Measurements from ENCODE around the gene MFNG.
"Not testable (repeated sequence)": the region's sequence is repeated elsewhere in the genome, so short reads cannot be mapped to it uniquely, and the experiment has no call there.

MFNG gene

DNA sequence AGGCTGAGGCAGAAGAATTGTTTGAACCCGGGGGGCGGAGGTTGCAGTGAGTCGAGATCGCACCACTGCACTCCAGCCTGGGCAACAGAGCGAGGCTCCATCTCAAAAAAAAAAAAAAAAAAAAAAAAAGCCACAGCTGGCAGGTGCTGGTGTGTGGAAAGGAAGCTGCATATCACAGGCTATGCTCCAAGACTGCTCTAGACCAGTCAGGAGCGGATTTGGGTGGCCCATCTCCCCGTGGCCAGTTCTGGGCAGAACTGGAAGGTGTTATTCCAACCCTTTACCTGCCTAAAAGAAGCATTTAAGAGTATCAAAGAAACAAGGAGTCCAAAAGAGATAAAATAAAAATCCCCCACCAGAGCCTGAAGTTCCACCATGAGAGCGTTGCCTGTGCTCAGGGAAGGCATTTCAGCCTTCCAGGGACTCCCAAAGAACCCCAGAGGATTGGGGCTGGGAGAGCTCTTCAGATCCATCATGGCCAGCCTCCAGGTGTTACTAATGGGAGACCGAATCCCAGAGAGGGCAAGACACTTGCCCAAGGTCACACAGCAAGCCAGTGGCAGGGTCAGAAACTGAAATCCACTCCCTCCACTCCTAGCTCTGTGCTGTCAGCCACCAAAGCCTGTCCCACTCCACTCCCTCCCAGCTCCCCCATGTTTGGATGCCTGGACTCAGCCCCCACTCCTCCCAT, 14.3 kb downstream of the MFNG start:
- no peaks in the 10 kb centered on the region for H3K9me3 ChIP-seq (ENCODE audit: control insufficient read depth, insufficient read depth, low read depth, low read length)
- no peaks in the 10 kb centered on the region for H3K4me1 ChIP-seq (ENCODE audit: control insufficient read depth, insufficient read depth, low read length)
- TF ChIP-seq ZNF768 (tag by site-specific recombination; IDR thresholded peaks at IDR 0.05) (peak; percentile 77; the same call in 1 of the 2 replicates), PRDM1 (tag by site-specific recombination; IDR thresholded peaks at IDR 0.05) (no peak)
- CTCF ChIA-PET: interaction anchor here (0.5 to 7.2 kb wide), 35 partner anchors 9 to 1031 kb away, joined by 3 to 115 read pairs (median 6); partner anchors contain the start of genes CARD10 and MFNG
- H3K4me3 ChIP-seq (ENCODE audit: low read depth, low read length): no peak overlapping the region
- POLR2A ChIA-PET: interaction anchor here (1.7 kb wide), 1 partner anchor 41 kb away, joined by 5 read pairs; no protein-coding TSS in a partner anchor
- no peaks in the 10 kb centered on the region for H3K36me3 ChIP-seq (ENCODE audit: control insufficient read depth in 2 of 2, insufficient read depth in 1 of 2, low read length in 2 of 2)
- H3K27ac ChIP-seq (ENCODE audit: extremely low read depth, low read depth, low read length): no peak overlapping the region

DNA sequence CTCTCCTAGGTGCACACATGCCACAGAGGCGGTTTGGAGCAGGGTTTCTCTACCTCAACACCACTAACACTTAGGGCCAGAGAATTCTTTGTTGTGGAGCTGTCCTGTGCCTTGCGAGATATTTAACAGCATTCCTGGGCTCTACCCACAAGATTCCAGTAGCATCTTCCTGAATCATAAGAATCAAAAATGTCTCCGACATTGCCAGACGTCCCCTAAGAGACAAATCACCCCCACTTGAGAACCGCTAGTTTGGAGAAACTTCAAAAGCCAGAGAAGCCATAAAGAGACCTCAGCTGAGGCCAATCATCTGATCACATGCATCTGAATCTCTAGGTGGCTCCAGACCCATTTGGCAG, 16.1 kb downstream of the MFNG start:
- no peak overlapping the region for H3K27ac ChIP-seq (ENCODE audit: extremely low read depth, low read depth, low read length)
- no peaks in the 10 kb centered on the region for H3K36me3 ChIP-seq (ENCODE audit: control insufficient read depth in 2 of 2, insufficient read depth in 1 of 2, low read length in 2 of 2)
- no peaks in the 10 kb centered on the region for H3K4me1 ChIP-seq (ENCODE audit: control insufficient read depth, insufficient read depth, low read length)
- H3K9me3 ChIP-seq (ENCODE audit: control insufficient read depth, insufficient read depth, low read depth, low read length): no peaks in the 10 kb centered on the region
- POLR2A ChIA-PET: interaction anchor here (0.6 kb wide), 1 partner anchor 124 kb away, joined by 3 read pairs; no protein-coding TSS in a partner anchor
- TF ChIP-seq, protein P1, sequence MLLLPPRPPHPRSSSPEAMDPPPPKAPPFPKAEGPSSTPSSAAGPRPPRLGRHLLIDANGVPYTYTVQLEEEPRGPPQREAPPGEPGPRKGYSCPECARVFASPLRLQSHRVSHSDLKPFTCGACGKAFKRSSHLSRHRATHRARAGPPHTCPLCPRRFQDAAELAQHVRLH (tag by site-specific recombination; IDR thresholded peaks at IDR 0.05): no peak
- no peak overlapping the region for H3K4me3 ChIP-seq (ENCODE audit: low read depth, low read length)
- CTCF ChIA-PET: interaction anchor here (0.5 to 1.9 kb wide), 7 partner anchors 10 to 200 kb away, joined by 3 to 6 read pairs (median 4); no protein-coding TSS in a partner anchor

DNA sequence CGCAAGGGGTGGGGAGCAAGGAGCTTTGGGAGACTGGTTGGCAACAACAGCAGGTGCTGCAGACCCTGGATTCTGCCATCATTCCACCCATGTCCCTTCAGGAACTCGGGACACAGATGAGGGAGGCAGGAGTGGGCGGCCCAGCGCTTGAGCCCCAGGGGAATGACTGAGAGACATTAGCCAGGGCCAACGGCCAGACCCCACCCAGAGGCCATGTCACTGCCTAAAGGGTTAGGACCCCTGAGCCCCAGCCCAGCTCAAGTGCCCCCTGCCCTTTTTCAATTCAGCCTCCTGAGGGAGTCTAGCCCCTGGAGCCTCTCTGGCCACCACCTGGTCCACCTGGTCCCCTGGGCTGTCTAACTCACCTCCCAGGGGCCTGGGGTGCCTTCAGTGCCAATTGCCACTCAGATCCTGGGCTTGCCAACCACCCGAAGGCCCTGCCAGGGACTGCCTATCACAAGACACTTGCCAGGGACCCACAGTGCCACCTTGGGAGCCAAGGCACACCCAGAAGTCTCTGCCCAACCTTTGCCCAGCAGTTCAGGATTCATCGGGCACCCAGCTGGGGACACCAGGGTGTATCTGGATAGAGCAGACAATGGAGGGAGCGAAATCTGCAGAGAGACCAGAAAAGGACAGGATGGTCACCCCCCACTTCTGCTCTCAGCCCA, 16.6 kb downstream of the MFNG start:
- ChIA-PET POLR2A (interaction anchor here (0.6 kb wide), 1 partner anchor 124 kb away, joined by 3 read pairs; no protein-coding TSS in a partner anchor), CTCF (interaction anchor here (0.6 to 1.9 kb wide), 5 partner anchors 11 to 199 kb away, joined by 3 to 6 read pairs (median 4); no protein-coding TSS in a partner anchor)
- no peaks in the 10 kb centered on the region for H3K9me3 ChIP-seq (ENCODE audit: control insufficient read depth, insufficient read depth, low read depth, low read length)
- no peak overlapping the region for H3K4me3 ChIP-seq (ENCODE audit: low read depth, low read length)
- no peaks in the 10 kb centered on the region for H3K36me3 ChIP-seq (ENCODE audit: control insufficient read depth in 2 of 2, insufficient read depth in 1 of 2, low read length in 2 of 2)
- TF ChIP-seq, protein P2, sequence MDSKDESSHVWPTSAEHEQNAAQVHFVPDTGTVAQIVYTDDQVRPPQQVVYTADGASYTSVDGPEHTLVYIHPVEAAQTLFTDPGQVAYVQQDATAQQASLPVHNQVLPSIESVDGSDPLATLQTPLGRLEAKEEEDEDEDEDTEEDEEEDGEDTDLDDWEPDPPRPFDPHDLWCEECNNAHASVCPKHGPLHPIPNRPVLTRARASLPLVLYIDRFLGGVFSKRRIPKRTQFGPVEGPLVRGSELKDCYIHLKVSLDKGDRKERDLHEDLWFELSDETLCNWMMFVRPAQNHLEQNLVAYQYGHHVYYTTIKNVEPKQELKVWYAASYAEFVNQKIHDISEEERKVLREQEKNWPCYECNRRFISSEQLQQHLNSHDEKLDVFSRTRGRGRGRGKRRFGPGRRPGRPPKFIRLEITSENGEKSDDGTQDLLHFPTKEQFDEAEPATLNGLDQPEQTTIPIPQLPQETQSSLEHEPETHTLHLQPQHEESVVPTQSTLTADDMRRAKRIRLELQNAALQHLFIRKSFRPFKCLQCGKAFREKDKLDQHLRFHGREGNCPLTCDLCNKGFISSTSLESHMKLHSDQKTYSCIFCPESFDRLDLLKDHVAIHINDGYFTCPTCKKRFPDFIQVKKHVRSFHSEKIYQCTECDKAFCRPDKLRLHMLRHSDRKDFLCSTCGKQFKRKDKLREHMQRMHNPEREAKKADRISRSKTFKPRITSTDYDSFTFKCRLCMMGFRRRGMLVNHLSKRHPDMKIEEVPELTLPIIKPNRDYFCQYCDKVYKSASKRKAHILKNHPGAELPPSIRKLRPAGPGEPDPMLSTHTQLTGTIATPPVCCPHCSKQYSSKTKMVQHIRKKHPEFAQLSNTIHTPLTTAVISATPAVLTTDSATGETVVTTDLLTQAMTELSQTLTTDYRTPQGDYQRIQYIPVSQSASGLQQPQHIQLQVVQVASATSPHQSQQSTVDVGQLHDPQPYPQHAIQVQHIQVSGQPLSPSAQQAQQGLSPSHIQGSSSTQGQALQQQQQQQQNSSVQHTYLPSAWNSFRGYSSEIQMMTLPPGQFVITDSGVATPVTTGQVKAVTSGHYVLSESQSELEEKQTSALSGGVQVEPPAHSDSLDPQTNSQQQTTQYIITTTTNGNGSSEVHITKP (tag by site-specific recombination; IDR thresholded peaks at IDR 0.05): no peak
- 0 out of 2 replicates have a peak, but pooled peaks have one; percentile 17 for TF ChIP-seq GLIS2 (tag by site-specific recombination; IDR thresholded peaks at IDR 0.05)
- H3K4me1 ChIP-seq (ENCODE audit: control insufficient read depth, insufficient read depth, low read length): no peaks in the 10 kb centered on the region
- no peak overlapping the region for H3K27ac ChIP-seq (ENCODE audit: extremely low read depth, low read depth, low read length)

DNA sequence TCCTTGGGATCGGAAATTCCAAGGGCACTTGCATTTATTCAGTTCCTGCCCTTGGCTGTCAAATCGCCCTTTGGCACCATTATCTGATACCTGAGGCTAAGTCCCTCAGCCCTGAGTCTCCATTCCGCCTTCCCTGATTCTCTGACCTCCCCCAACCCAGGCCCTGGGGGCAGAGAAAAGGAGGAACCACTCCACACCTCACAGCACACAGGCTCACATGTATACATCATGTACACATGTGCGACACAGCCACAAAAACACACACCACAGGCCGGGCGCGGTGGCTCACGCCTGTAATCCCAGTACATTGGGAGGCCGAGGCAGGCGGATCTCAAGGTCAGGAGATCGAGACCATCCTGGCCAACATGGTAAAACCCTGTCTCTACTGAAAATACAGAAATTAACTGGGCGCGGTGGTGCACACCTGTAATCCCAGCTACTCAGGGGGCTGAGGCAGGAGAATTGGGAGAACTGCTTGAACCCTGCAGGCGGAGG, 17.9 kb downstream of the MFNG start:
- H3K4me1 ChIP-seq (ENCODE audit: control insufficient read depth, insufficient read depth, low read length); H3K27ac ChIP-seq (ENCODE audit: extremely low read depth, low read depth, low read length); H3K9me3 ChIP-seq (ENCODE audit: control insufficient read depth, insufficient read depth, low read depth, low read length); POLR2A ChIA-PET; CTCF ChIA-PET; H3K36me3 ChIP-seq (ENCODE audit: control insufficient read depth in 2 of 2, insufficient read depth in 1 of 2, low read length in 2 of 2); H3K4me3 ChIP-seq (ENCODE audit: low read depth, low read length): not testable (repeated sequence)

DNA sequence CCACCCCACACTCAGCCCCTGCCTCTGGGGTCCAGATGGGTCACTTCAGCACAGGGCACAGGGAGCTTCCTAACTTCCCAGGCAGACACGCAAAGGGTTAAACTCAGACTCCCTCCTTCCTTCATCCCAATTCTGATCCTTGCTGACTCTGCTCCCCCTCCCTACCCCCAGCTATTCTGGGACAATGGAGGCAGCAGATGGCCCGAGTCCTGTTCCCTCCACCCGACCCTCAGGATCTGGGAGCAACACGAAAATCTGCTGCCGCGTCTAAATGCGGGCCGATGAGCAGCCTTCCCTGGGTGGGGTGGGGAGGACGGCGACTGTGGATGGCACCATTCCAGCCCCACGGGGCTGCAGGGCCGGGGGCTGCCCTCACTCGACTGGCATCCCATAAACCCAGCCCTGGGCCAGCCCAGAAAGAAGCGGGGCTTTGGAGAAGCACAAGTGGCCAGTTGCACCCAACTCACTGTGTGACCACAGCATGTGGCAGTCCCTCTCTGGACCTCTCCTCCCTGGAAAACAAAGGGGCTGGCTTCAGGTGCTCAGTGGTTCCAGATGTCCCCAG, 18.7 kb downstream of the MFNG start:
- no peaks in the 10 kb centered on the region for H3K4me1 ChIP-seq (ENCODE audit: control insufficient read depth, insufficient read depth, low read length)
- no peaks in the 10 kb centered on the region for H3K36me3 ChIP-seq (ENCODE audit: control insufficient read depth in 2 of 2, insufficient read depth in 1 of 2, low read length in 2 of 2)
- CTCF ChIA-PET: interaction anchor here (0.6 to 1.1 kb wide), 5 partner anchors 9 to 151 kb away, joined by 3 to 7 read pairs (median 3); no protein-coding TSS in a partner anchor
- POLR2A ChIA-PET: no interaction called here
- H3K4me3 ChIP-seq (ENCODE audit: low read depth, low read length): no peak overlapping the region
- no peaks in the 10 kb centered on the region for H3K9me3 ChIP-seq (ENCODE audit: control insufficient read depth, insufficient read depth, low read depth, low read length)
- H3K27ac ChIP-seq (ENCODE audit: extremely low read depth, low read depth, low read length): no peak overlapping the region
- TF ChIP-seq KLF16 (tag by site-specific recombination; IDR thresholded peaks at IDR 0.05) (no peak), BCL11A (tag by site-specific recombination; IDR thresholded peaks at IDR 0.05; ENCODE audit: low read depth) (no peak), ZNF324 (tag by site-specific recombination; IDR thresholded peaks at IDR 0.05) (no peak), ZNF132 (tag by site-specific recombination; IDR thresholded peaks at IDR 0.05; ENCODE audit: borderline replicate concordance) (no peak), ZFHX2 (tag by site-specific recombination; conservative IDR thresholded peaks at IDR 0.05) (no peak)
- TF ChIP-seq, protein P3, sequence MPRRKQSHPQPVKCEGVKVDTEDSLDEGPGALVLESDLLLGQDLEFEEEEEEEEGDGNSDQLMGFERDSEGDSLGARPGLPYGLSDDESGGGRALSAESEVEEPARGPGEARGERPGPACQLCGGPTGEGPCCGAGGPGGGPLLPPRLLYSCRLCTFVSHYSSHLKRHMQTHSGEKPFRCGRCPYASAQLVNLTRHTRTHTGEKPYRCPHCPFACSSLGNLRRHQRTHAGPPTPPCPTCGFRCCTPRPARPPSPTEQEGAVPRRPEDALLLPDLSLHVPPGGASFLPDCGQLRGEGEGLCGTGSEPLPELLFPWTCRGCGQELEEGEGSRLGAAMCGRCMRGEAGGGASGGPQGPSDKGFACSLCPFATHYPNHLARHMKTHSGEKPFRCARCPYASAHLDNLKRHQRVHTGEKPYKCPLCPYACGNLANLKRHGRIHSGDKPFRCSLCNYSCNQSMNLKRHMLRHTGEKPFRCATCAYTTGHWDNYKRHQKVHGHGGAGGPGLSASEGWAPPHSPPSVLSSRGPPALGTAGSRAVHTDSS (tag by site-specific recombination; IDR thresholded peaks at IDR 0.05): no peak
- TF ChIP-seq, protein P4, sequence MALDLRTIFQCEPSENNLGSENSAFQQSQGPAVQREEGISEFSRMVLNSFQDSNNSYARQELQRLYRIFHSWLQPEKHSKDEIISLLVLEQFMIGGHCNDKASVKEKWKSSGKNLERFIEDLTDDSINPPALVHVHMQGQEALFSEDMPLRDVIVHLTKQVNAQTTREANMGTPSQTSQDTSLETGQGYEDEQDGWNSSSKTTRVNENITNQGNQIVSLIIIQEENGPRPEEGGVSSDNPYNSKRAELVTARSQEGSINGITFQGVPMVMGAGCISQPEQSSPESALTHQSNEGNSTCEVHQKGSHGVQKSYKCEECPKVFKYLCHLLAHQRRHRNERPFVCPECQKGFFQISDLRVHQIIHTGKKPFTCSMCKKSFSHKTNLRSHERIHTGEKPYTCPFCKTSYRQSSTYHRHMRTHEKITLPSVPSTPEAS (tag by site-specific recombination; IDR thresholded peaks at IDR 0.05): no peak
